Erythroblast (primary cell): ENCODE data around the gene SLC25A25.
"Not testable (repeated sequence)": the region's sequence is repeated elsewhere in the genome, so short reads cannot be mapped to it uniquely, and the experiment has no call there.

Source experiments
- DNase-seq, 2 experiments: peaks; one replicate each; lab custom pipeline; 2025; lab: John Stamatoyannopoulos, UW
- GATA1 ChIP-seq: IDR thresholded peaks from 2 replicates; pipeline ENCODE4 v1.6.1; 2011; ENCODE audit warnings: low read depth, mild to moderate bottlenecking, control low read depth, low read length, moderate library complexity
- POLR2A ChIP-seq: IDR thresholded peaks from 2 replicates; pipeline ENCODE4 v1.6.1; 2011; ENCODE audit warnings: mild to moderate bottlenecking, low read length

SLC25A25 gene

GRCh38 chr9:128121924-128122808 lies 54.1 kb downstream of the SLC25A25 start:
- no peak for TF ChIP-seq GATA1
- TF ChIP-seq POLR2A = no peak
- DNase-seq = no peak

GRCh38 chr9:128122809-128123175 lies 54.8 kb downstream of the SLC25A25 start:
- no peak for TF ChIP-seq POLR2A
- TF ChIP-seq GATA1 = no peak
- DNase-seq = no peak

GRCh38 chr9:128123451-128124080 lies 55.5 kb downstream of the SLC25A25 start:
- TF ChIP-seq GATA1 (no peak), POLR2A (no peak)
- DNase-seq = no peak

GRCh38 chr9:128124451-128124850 lies 56.4 kb downstream of the SLC25A25 start:
- no peak for DNase-seq
- TF ChIP-seq GATA1 (no peak), POLR2A (no peak)

- DNase-seq = peak; percentile 61 to 75
- TF ChIP-seq GATA1 (no peak), POLR2A (no peak)
Observed at GRCh38 chr9:128124873-128125579, 57.0 kb downstream of the SLC25A25 start.

GRCh38 chr9:128125580-128126354 lies 57.7 kb downstream of the SLC25A25 start:
- DNase-seq = no peak
- TF ChIP-seq GATA1 (no peak), POLR2A (no peak)

- DNase-seq = peak; percentile 92 to 94
- peak; percentile 45 for TF ChIP-seq POLR2A
- TF ChIP-seq GATA1 = no peak
Observed at GRCh38 chr9:128127568-128127989, 59.5 kb downstream of the SLC25A25 start, which contains the start of gene PTGES2. Gene PTGES2, minus strand, starts transcription at chr9:128127729. Its CDS starts 12 bp downstream, at chr9:128127717.

GRCh38 chr9:128127990-128128835 lies 60.2 kb downstream of the SLC25A25 start:
- TF ChIP-seq POLR2A = no peak
- no peak for TF ChIP-seq GATA1
- peak; percentile 91 to 96 for DNase-seq

GRCh38 chr9:128128836-128129590 lies 61.0 kb downstream of the SLC25A25 start:
- DNase-seq = no peak
- TF ChIP-seq POLR2A = no peak
- TF ChIP-seq GATA1 = no peak

- not testable (repeated sequence) for DNase-seq
Observed at GRCh38 chr9:128129976-128130590, 62.1 kb downstream of the SLC25A25 start.

GRCh38 chr9:128130651-128131050 lies 62.6 kb downstream of the SLC25A25 start:
- DNase-seq = not testable (repeated sequence)

- DNase-seq = not testable (repeated sequence)
Observed at GRCh38 chr9:128131346-128131745, 63.3 kb downstream of the SLC25A25 start.

GRCh38 chr9:128132139-128132538 lies 64.1 kb downstream of the SLC25A25 start:
- not testable (repeated sequence) for DNase-seq

GRCh38 chr9:128135561-128135960 lies 67.5 kb downstream of the SLC25A25 start:
- not testable (repeated sequence) for DNase-seq
